CD14-positive monocyte (primary cell): Measurements from ENCODE around the gene ARID1B. TPM values are rescaled to one million over a fixed set of nuclear protein-coding genes. Genes with fewer than 3 reads are reported as not detected.

ENCODE experiments used
- DNase-seq, 3 donors: peaks; one replicate each; pipeline ENCODE4 v3.0.0-alpha.2; 2011 to 2022
- H2AFZ ChIP-seq: 2 replicates; pipeline ENCODE4 v1.6.0; 2012; ENCODE audit warnings: mild to moderate bottlenecking, low read depth, low read length, inconsistent platforms; ENCODE audit not compliant: insufficient read depth, poor library complexity, severe bottlenecking
- H3K27ac ChIP-seq, 2 donors: 1 replicate in 1 of 2; 2 replicates in 1 of 2; pipeline ENCODE4 v1.5.1; 2012 to 2013; ENCODE audit warnings: low read length in 2 of 2, control low read depth in 1 of 2, inconsistent platforms in 1 of 2, low read depth in 1 of 2, mild to moderate bottlenecking in 1 of 2
- H3K27me3 ChIP-seq, 2 donors: one replicate each; pipeline versions ENCODE4 v1.6.0 to v1.6.1; 2011 to 2013; ENCODE audit warnings: low read length in 2 of 2; ENCODE audit not compliant: control insufficient read depth in 2 of 2, insufficient read depth in 2 of 2
- H3K36me3 ChIP-seq, 2 donors: replicated peaks in 1 of 2; 1 replicate in 1 of 2; 2 replicates in 1 of 2; pipeline versions ENCODE4 v1.5.1 to v1.6.1; 2012 to 2013; ENCODE audit warnings: low read length in 2 of 2, control low read depth in 1 of 2, inconsistent platforms in 1 of 2, mild to moderate bottlenecking in 1 of 2; ENCODE audit not compliant: insufficient read depth in 2 of 2, control insufficient read depth in 1 of 2
- H3K4me1 ChIP-seq, 2 donors: 1 replicate in 1 of 2; 2 replicates in 1 of 2; pipeline versions ENCODE4 v1.5.1 to v1.6.1; 2012 to 2013; ENCODE audit warnings: low read length in 2 of 2, control low read depth in 1 of 2, inconsistent platforms in 1 of 2, mild to moderate bottlenecking in 1 of 2, moderate library complexity in 1 of 2; ENCODE audit not compliant: insufficient read depth in 2 of 2, control insufficient read depth in 1 of 2
- H3K4me2 ChIP-seq: replicated peaks from 2 replicates; pipeline ENCODE3; 2012; ENCODE audit warnings: low read length, moderate library complexity, mild to moderate bottlenecking; ENCODE audit not compliant: poor library complexity, severe bottlenecking; ENCODE audit errors: extremely low read depth
- H3K4me3 ChIP-seq, 3 experiments: fragments of 200-600 bp in 1 of 3; sonication (generic) in 1 of 3; replicated peaks in 1 of 3; 1 replicate in 2 of 3; 2 replicates in 1 of 3; pipeline ENCODE4 v1.5.1; 2011 to 2013; ENCODE audit warnings: low read length in 3 of 3, mild to moderate bottlenecking in 3 of 3, control low read depth in 2 of 3, low read depth in 2 of 3, inconsistent platforms in 1 of 3, moderate library complexity in 1 of 3
- H3K79me2 ChIP-seq: 2 replicates; pipeline ENCODE4 v1.6.0; 2012; ENCODE audit warnings: mild to moderate bottlenecking, control low read depth, inconsistent platforms, low read length, moderate library complexity; ENCODE audit not compliant: insufficient read depth
- H3K9ac ChIP-seq: 2 replicates; pipeline ENCODE4 v1.6.0; 2017; ENCODE audit warnings: low read length, mild to moderate bottlenecking; ENCODE audit not compliant: insufficient read depth, poor library complexity, severe bottlenecking
- H3K9me3 ChIP-seq, 2 donors: replicated peaks in 1 of 2; 1 replicate in 1 of 2; 2 replicates in 1 of 2; pipeline versions ENCODE4 v1.5.1 to v1.6.1; 2012 to 2013; ENCODE audit warnings: low read length in 2 of 2, control low read depth in 1 of 2; ENCODE audit not compliant: control insufficient read depth in 1 of 2, insufficient read depth in 1 of 2
- H4K20me1 ChIP-seq: 2 replicates; pipeline ENCODE4 v1.6.0; 2012; ENCODE audit warnings: mild to moderate bottlenecking, low read length, control low read depth, moderate library complexity; ENCODE audit not compliant: insufficient read depth
- H3K27ac Mint-ChIP-seq, 7 donors: one replicate each; pipeline ENCODE4 v1.8.0; 2020; ENCODE audit warnings: mild to moderate bottlenecking in 7 of 7, mixed read lengths in 7 of 7, moderate library complexity in 6 of 7, inconsistent platforms in 2 of 7
- H3K27me3 Mint-ChIP-seq, 3 donors: one replicate each; pipeline ENCODE4 v1.8.0; 2021 to 2022; ENCODE audit warnings: low read depth in 3 of 3, mild to moderate bottlenecking in 3 of 3, mixed read lengths in 3 of 3, moderate library complexity in 3 of 3, inconsistent platforms in 1 of 3
- H3K36me3 Mint-ChIP-seq, 2 donors: one replicate each; pipeline ENCODE4 v1.8.0; 2020; ENCODE audit warnings: mixed read lengths in 2 of 2, inconsistent platforms in 1 of 2, mild to moderate bottlenecking in 1 of 2
- H3K4me1 Mint-ChIP-seq: one replicate; pipeline ENCODE4 v1.8.0; 2020; ENCODE audit warnings: mild to moderate bottlenecking, mixed read lengths
- H3K4me3 Mint-ChIP-seq, 2 donors: one replicate each; pipeline ENCODE4 v1.8.0; 2020; ENCODE audit warnings: mild to moderate bottlenecking in 2 of 2, mixed read lengths in 2 of 2, moderate library complexity in 1 of 2
- H3K9me3 Mint-ChIP-seq, 7 donors: one replicate each; pipeline ENCODE4 v1.8.0; 2020 to 2022; ENCODE audit warnings: mixed read lengths in 7 of 7, mild to moderate bottlenecking in 6 of 7, moderate library complexity in 6 of 7, inconsistent platforms in 2 of 7
- CTCF ChIP-seq: fragments of 200-600 bp; IDR thresholded peaks from one replicate; pipeline ENCODE4 v1.8.0; 2022; ENCODE audit warnings: antibody characterized with exemption, mild to moderate bottlenecking
- WGBS: methylation state at CpG from one replicate; pipeline ENCODE4 v1.1.5; 2013; ENCODE audit warnings: missing lambda C conversion rate; ENCODE audit not compliant: insufficient coverage; 5-methylcytosine and 5-hydroxymethylcytosine counted together
- intact Hi-C, 2 donors: fragments of 100-400 bp; cut with micrococcal nuclease; formaldehyde crosslinking; loops; one replicate each; pipeline versions ENCODE4 v1.15.0 to v1.15.1; 2023
- polyA plus RNA-seq, 3 donors: library from polyadenylated mRNA; depleted of rRNA in 1 of 3; unstranded in 2 of 3; stranded (reverse) in 1 of 3; fragments of 300-500 nt in 2 of 3; fragments of >200 nt in 1 of 3; fragmentation: Illumina TruSeq in 2 of 3; gene quantifications; 1 replicate in 2 of 3; 2 replicates in 1 of 3; pipeline ENCODE4 v1.2.3, GENCODE V29; 2012 to 2021

Gene ARID1B
- polyA plus RNA-seq, 3 donors, result 3.2 to 22.1 (median 3.8) TPM

GRCh38 chr6:156857573-156857972 lies 80.4 kb downstream of the ARID1B start:
- WGBS, result no CpG with 5 or more reads among the region's 2 CpGs
- Histone ChIP-seq H2AFZ (no peak overlapping the region), H4K20me1 (peaks cover 100% of the 10 kb centered on the region), H3K79me2 (peaks cover 96% of the 10 kb centered on the region), H3K4me3 (no peak overlapping the region), H3K9ac (no peak overlapping the region), H3K27ac (peak overlapping the region in 1 of 2 donors; percentile 23), H3K9me3 (no peaks in the 10 kb centered on the region), H3K27me3 (no peaks in the 10 kb centered on the region), H3K36me3 (no peaks in the 10 kb centered on the region), H3K4me2 (no peak overlapping the region), H3K4me1 (peaks cover 5 to 7% of the 10 kb centered on the region in 2 donors)
- Mint-ChIP-seq H3K4me1 (peaks cover 24% of the 10 kb centered on the region), H3K9me3 (no peaks in the 10 kb centered on the region), H3K36me3 (no peaks in the 10 kb centered on the region), H3K27ac (peak overlapping the region in 1 of 7 donors; percentile 48), H3K4me3 (no peak overlapping the region), H3K27me3 (no peaks in the 10 kb centered on the region)
- intact Hi-C loops, result no loop called here
- TF ChIP-seq CTCF, result no peak
- no peak for DNase-seq

GRCh38 chr6:156859686-156860085 lies 82.5 kb downstream of the ARID1B start:
- DNase-seq, result no peak
- Mint-ChIP-seq H3K9me3 (no peaks in the 10 kb centered on the region), H3K4me1 (peaks cover 41% of the 10 kb centered on the region), H3K27me3 (no peaks in the 10 kb centered on the region), H3K4me3 (no peak overlapping the region), H3K27ac (no peak overlapping the region), H3K36me3 (no peaks in the 10 kb centered on the region)
- Histone ChIP-seq H3K4me3 (no peak overlapping the region), H3K79me2 (peaks cover 91% of the 10 kb centered on the region), H4K20me1 (peaks cover 100% of the 10 kb centered on the region), H3K9me3 (no peaks in the 10 kb centered on the region), H3K36me3 (no peaks in the 10 kb centered on the region), H3K9ac (no peak overlapping the region), H2AFZ (no peak overlapping the region), H3K4me1 (peaks cover 16 to 25% of the 10 kb centered on the region in 2 donors), H3K27me3 (no peaks in the 10 kb centered on the region), H3K27ac (no peak overlapping the region), H3K4me2 (no peak overlapping the region)
- TF ChIP-seq CTCF, result no peak
- no CpG with 5 or more reads among the region's 1 CpG for WGBS
- intact Hi-C loops, result loop anchor here in 1 of 2 donors (5.0 kb wide), 1 partner anchor 32 kb away; no protein-coding TSS in a partner anchor
